Ovary (tissue), 9 donors: ENCODE measurements around the gene ATP8B3. TPM values are rescaled to one million over a fixed set of nuclear protein-coding genes. Genes with fewer than 3 reads are reported as not detected.

Experiments used
- DNase-seq, 5 donors: peaks; one replicate each; pipeline ENCODE4 v3.0.0-alpha.2; 2019 to 2020
- H3K27ac ChIP-seq, 2 donors: fragments of 200-600 bp; one replicate each; pipeline versions ENCODE4 v1.5.1 to v1.8.0; 2019 to 2022
- H3K27me3 ChIP-seq: fragments of 200-600 bp; one replicate; pipeline ENCODE4 v1.8.0; 2022
- H3K36me3 ChIP-seq: fragments of 200-600 bp; sonication (generic); one replicate; pipeline ENCODE4 v1.5.1; 2019
- H3K4me1 ChIP-seq: one replicate; pipeline ENCODE4 v1.8.1; 2013; ENCODE audit warnings: mild to moderate bottlenecking, moderate library complexity; ENCODE audit not compliant: insufficient read depth
- H3K4me3 ChIP-seq: fragments of 200-600 bp; sonication (generic); one replicate; pipeline ENCODE4 v1.5.1; 2017
- H3K9me3 ChIP-seq, 2 donors: fragments of 200-600 bp in 1 of 2; sonication (generic) in 1 of 2; one replicate each; pipeline versions ENCODE4 v1.5.1 to v1.8.1; 2013 to 2019; ENCODE audit warnings: mild to moderate bottlenecking in 1 of 2, moderate library complexity in 1 of 2
- EP300 ChIP-seq: sonication (generic); formaldehyde crosslinking; IDR thresholded peaks from one replicate; pipeline ENCODE4 v1.6.1; 2017; ENCODE audit warnings: antibody characterized with exemption
- POLR2A ChIP-seq: fragments of 450-650 bp; IDR thresholded peaks from one replicate; pipeline ENCODE4 v1.6.1; 2017; ENCODE audit warnings: antibody characterized with exemption, mild to moderate bottlenecking, moderate library complexity
- WGBS, 3 donors: extraction: QIAGEN DNeasy Blood & Tissue Kit in 1 of 3; methylation state at CpG; one replicate each; pipeline versions ENCODE4 v1.1.5 to v1.1.7; 2013 to 2017; 5-methylcytosine and 5-hydroxymethylcytosine counted together
- intact Hi-C, 4 donors: fragments of 100-400 bp; cut with DNase I; formaldehyde crosslinking; loops; one replicate each; pipeline versions ENCODE4 v1.11.0 to v1.15.1; 2022 to 2023
- polyA plus RNA-seq, 2 donors: library from polyadenylated mRNA; stranded (reverse); fragments of 200-250 nt in 1 of 2; fragments of 350-450 nt in 1 of 2; fragmentation: Illumina TruSeq in 1 of 2; extraction: RNeasy Lipid Tissue Mini Kit (QIAGEN cat#74804) in 1 of 2; gene quantifications; one replicate each; pipeline ENCODE4 v1.2.3, GENCODE V29; 2013 to 2014
- total RNA-seq, 7 donors: library from RNA; depleted of rRNA in 2 of 7; stranded (reverse); fragments of >200 nt in 2 of 7; fragmentation: NEBNext Ultra II Directional in 3 of 7; extraction: Animal tissue kit (Norgen Biotek cat#: 25700) in 3 of 7; gene quantifications; one replicate each; pipeline versions ENCODE4 v1.1.0 to v1.2.4, GENCODE V29; 2016 to 2023
- TF ChIP-seq, protein P1 (sequence below), 3 donors: fragments of 450-650 bp in 2 of 3; fragments of 200-600 bp in 1 of 3; IDR thresholded peaks; one replicate each; pipeline versions ENCODE4 v1.5.1 to v1.8.0; 2016 to 2022; ENCODE audit warnings: antibody characterized with exemption in 3 of 3, mild to moderate bottlenecking in 1 of 3
- donor health status: DM: no; HTN: no; CAD: no; lungs with moderate emphysema.
- donor health status: DM: no; HTN: no; CAD: no.
- donor health status: Bipolar disorder and iron deficiency.
- donor health status: DM: yes; HTN: yes; CAD: no.
- donor health status: DM: no; HTN: no; CAD: no.
- donor health status: DM: yes; HTN: yes; CAD: no.

The ATP8B3 gene
- total and polyA plus RNA-seq, 9 donors, result 0.72 to 3.2 (median 1.5) TPM

DNA sequence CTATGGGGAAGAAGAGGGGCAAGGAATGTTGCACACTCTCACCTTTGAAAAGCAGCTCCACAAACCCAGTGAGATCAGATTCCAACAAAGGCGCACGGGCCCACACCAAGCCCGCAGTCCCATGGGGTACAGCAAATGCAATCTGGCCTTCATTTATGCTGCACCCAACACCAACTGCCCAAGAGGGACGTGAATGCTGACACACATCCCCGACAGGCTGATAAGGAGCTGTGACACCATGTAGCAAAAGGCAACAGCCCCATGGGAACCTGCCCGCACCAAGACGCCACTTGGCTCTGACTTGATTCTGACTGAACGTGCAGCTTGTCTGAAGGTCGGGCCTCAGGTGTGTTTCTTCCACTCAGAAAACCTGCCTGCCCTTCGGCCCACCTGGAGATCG, 18.9 kb upstream of the ATP8B3 start:
- WGBS, 3 donors, result 87 to 92% (median 90%) methylated on average over 11 of the region's 11 CpGs
- intact Hi-C loops, result no loop called here
- H3K4me1 ChIP-seq, result peaks cover 23% of the 10 kb centered on the region

DNA sequence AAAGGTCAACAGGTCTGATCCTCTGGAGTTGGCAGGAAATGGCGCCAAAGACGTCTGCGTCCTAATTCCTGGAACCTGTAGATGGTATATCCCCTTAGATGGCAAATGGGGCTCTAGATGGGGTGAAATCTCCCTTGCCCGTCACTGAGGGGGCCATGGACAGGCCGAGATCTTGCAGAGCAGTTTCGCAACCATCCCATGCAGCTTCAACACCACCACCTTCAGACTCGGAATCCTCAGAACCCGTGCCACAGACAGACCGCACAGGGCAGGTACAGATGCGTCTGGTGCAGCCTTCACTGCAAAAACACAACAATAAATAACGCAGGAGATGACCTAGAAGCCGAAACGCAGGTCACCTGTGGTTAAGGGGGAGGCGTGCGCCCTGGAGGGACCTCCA, 18.5 kb upstream of the ATP8B3 start:
- DNase-seq, result no peak
- Histone ChIP-seq H3K4me1 (peaks cover 26% of the 10 kb centered on the region), H3K4me3 (no peak overlapping the region), H3K36me3 (no peaks in the 10 kb centered on the region), H3K27me3 (no peaks in the 10 kb centered on the region), H3K27ac (no peak overlapping the region), H3K9me3 (no peaks in the 10 kb centered on the region)
- intact Hi-C loops, result no loop called here
- TF ChIP-seq, protein P1, sequence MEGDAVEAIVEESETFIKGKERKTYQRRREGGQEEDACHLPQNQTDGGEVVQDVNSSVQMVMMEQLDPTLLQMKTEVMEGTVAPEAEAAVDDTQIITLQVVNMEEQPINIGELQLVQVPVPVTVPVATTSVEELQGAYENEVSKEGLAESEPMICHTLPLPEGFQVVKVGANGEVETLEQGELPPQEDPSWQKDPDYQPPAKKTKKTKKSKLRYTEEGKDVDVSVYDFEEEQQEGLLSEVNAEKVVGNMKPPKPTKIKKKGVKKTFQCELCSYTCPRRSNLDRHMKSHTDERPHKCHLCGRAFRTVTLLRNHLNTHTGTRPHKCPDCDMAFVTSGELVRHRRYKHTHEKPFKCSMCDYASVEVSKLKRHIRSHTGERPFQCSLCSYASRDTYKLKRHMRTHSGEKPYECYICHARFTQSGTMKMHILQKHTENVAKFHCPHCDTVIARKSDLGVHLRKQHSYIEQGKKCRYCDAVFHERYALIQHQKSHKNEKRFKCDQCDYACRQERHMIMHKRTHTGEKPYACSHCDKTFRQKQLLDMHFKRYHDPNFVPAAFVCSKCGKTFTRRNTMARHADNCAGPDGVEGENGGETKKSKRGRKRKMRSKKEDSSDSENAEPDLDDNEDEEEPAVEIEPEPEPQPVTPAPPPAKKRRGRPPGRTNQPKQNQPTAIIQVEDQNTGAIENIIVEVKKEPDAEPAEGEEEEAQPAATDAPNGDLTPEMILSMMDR (IDR thresholded peaks at IDR 0.05), result no peak
- TF ChIP-seq POLR2A (no peak), EP300 (no peak)
- 89 to 93% (median 92%) methylated on average over 15 of the region's 15 CpGs for WGBS, 3 donors

More for the DNA sequence above, 18.9 kb upstream of the ATP8B3 start:
- DNase-seq, result no peak
- Histone ChIP-seq H3K27ac (no peak overlapping the region), H3K9me3 (no peaks in the 10 kb centered on the region), H3K4me3 (no peak overlapping the region), H3K36me3 (no peaks in the 10 kb centered on the region), H3K27me3 (no peaks in the 10 kb centered on the region)
- TF ChIP-seq POLR2A, result no peak
- TF ChIP-seq, protein P1 (IDR thresholded peaks at IDR 0.05), result no peak
- TF ChIP-seq EP300, result no peak

DNA sequence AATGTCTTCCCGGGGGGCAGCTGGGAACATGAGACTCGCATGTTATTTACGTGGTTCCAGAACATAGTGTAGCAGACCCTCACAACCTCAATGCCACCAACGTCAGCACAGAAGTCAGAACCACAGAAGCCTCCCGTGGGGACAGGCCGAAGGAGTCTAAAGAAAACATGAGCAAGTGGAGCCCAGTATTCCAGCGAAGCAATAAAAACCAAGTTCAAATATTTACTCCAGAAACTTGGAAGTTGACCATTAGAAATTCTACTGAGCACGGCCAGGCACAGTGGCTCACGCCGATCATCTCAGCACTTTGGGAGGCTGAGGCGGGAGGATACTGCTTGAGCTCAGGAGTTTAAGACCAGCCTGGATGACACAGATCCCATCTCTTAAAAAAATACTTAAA, 17.9 kb upstream of the ATP8B3 start:
- DNase-seq, result no peak
- H3K9me3 ChIP-seq, result no peaks in the 10 kb centered on the region
- intact Hi-C loops, result loop anchor here in 2 of 4 donors (10.0 kb wide), 2 partner anchors 155 to 285 kb away; no protein-coding TSS in a partner anchor
- no peak overlapping the region for H3K4me3 ChIP-seq
- H3K27ac ChIP-seq, result no peak overlapping the region
- H3K27me3 ChIP-seq, result no peaks in the 10 kb centered on the region
- no peaks in the 10 kb centered on the region for H3K36me3 ChIP-seq
- WGBS, 3 donors, result 86 to 89% (median 88%) methylated on average over 11 of the region's 11 CpGs
- TF ChIP-seq, protein P1 (IDR thresholded peaks at IDR 0.05), result no peak
- TF ChIP-seq POLR2A (no peak), EP300 (no peak)
- H3K4me1 ChIP-seq, result peaks cover 26% of the 10 kb centered on the region

DNA sequence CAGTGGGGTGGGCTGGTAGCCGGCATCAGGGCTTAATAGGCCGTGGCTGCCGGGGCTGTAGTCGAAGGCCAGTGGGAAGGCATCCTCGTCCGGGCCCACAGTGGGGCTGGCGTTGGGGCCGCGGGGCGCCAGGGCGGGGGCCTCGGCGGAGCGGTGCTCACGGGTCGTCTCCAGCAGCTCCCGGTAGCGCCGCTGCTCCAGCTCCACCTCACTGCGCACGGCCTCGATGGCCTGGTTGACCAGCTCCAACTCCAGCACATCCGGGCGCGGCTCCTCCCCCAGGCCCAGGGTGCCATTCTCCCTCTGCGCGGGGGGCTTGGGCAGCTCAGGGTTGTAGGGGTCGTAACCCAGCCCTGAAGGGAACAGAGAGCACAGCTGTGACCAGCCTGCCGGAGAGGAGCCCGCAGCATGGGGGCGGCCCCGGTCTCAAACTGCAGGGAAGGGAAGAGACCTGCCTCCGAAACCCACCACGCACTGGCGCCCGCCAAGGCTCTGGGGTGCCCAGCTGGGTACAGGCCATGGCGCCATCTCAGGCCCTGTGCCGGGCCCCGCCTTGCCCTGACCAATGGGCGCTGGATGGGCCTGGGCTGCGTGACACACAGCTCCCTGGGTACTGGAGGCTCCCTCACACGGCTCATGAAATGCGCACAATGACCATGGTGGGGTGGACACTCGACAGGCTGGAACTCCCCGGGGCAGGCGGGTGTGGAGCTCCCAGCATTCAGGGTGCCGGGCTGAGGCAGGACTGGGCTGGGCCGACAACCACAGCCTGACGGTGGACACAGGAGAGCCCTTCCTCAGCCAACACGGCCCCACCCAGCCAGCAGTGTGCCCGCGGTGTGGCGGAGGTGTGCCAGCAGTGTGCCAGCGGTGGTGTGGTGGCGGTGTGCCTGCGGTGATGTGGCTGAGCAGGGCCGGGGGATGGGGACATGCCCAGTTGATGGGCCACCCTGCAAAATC, 16.5 kb upstream of the ATP8B3 start:
- H3K36me3 ChIP-seq, result no peaks in the 10 kb centered on the region
- peaks cover 15% of the 10 kb centered on the region for H3K4me1 ChIP-seq
- peak overlapping the region in 1 of 2 donors; percentile 89 for H3K27ac ChIP-seq
- DNase-seq, result no peak
- H3K4me3 ChIP-seq, result no peak overlapping the region
- no peaks in the 10 kb centered on the region for H3K9me3 ChIP-seq
- intact Hi-C loops, result loop anchor here in 2 of 4 donors (10.0 kb wide), 2 partner anchors 154 to 284 kb away; no protein-coding TSS in a partner anchor
- no peaks in the 10 kb centered on the region for H3K27me3 ChIP-seq
- TF ChIP-seq, protein P1 (IDR thresholded peaks at IDR 0.05), result no peak
- no peak for TF ChIP-seq POLR2A
- TF ChIP-seq EP300, result no peak
- 90 to 95% (median 93%) methylated on average over 51 to 57 of the region's 57 CpGs for WGBS, 3 donors
